Measurements from ENCODE around the gene CSKMT. TPM values are rescaled to one million over a fixed set of nuclear protein-coding genes. Genes with fewer than 3 reads are reported as not detected.
"Not testable (repeated sequence)": the region's sequence is repeated elsewhere in the genome, so short reads cannot be mapped to it uniquely, and the experiment has no call there.

Gene CSKMT
- total RNA-seq, 1 experiment from 2014 or later: 8.7 TPM

DNA sequence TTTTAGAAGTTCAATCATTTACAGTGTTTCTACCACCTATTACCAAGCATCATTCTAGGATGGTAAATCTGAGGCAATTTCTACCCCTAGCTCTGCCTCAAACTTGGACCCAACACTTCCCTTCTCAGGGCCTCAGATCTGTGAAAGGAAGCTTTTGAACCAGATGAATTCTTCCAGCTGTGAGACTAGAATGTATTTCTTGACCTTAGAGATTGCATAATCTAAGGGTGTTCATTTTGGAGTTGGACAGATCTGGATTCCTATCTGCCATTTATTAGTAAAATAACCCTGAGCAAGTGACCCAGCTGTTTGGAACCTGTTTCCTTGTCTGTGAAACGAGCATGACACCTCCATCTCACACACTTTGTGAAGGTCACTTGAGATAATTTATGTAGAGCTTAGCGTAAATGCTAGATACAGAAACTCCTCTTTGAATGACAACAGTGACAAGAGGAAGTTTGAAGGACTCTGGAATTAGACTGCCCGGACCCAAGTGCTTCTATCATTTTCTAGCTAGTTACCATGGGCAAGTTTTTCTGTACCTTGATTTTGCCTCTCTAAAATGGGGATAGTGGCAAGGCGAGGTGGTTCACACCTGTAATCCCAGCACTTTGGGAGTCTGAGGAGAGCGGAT, 8.2 kb upstream of the CSKMT start:
- no peak for DNase-seq (ENCODE audit: low spot score)

DNA sequence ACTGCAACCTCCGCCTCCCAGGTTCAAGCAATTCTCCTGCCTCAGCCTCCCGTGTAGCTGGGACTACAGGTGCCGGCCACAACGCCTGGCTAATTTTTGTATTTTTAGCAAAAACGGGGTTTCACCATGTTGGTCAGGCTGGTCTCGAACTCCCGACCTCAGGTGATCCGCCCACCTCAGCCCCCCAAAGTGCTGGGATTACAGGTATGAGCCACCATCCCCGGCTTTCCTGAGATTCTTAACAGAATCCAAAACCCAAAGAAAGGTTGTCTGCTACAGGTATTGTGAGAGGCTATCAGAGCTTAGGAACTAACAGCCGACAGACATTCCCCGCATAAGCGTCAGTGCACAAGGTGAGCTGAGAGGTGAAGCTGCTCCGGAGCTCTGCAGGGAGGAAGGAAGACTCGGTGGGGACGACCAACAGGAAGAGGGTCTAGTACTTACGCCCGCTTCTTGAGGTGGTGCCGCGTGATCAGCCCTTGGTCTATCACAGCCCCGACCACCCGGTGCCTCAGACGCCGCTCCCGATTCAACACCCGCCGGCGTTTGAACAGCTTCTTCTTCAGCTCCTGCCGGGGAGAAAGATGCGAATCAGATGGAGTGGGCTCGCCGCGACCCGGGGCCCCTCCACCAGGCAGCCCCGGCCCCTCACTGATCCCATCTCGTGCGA, 572 bp upstream of the CSKMT start:
- DNase-seq (ENCODE audit: low spot score): peak; percentile 59

DNA sequence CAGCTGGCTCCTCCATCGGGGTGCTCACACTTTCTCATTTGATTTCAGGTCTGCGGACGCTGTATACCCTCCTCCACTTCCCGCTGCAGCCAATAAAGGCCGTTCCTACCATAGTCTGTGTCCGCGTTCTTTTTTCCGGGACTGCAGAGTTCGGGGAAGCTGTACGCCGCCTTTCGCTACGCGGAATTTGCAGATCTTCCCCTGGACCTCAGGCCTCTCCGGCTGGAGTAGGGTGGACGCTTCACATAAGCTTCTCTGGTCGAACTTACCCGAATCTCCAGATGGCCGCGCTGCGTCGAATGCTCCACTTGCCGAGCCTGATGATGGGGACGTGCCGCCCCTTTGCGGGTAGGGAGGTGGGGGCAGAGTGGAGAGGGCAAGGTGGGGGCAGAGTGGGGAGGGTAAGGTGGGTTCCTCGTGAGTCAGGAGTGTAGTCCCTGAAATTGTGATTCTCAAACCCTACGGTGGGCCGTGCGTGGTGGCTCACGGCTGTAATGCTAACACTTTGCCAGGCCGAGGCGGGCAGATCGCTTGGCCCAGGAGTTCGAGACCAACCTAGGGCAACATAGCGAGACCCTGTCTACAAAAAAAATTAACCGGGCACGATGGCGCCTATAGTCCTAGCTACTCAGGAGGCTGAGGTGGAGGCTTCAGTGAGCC, 617 bp downstream of the CSKMT start:
- DNase-seq (ENCODE audit: low spot score): peak; percentile 14

DNA sequence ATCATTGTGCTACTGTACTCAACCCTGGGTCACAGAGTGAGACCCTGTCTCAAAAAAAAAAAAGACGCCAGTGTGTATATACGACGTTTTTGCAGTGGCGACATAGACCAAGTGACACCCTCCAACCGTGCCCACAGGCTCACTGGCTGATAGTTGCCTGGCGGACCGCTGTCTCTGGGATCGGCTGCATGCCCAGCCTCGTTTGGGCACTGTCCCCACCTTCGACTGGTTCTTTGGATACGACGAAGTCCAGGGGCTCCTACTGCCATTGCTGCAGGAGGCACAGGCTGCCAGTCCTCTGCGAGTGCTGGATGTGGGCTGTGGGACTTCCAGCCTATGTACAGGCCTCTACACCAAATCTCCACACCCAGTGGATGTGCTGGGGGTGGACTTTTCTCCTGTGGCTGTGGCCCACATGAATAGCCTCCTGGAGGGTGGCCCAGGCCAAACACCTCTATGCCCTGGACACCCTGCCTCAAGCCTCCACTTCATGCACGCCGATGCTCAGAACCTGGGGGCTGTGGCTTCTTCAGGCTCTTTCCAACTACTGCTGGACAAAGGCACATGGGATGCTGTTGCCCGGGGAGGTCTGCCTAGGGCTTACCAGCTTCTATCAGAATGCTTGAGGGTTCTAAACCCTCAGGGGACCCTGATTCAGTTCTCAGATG, 1.3 kb downstream of the CSKMT start:
- DNase-seq (ENCODE audit: low spot score): no peak

DNA sequence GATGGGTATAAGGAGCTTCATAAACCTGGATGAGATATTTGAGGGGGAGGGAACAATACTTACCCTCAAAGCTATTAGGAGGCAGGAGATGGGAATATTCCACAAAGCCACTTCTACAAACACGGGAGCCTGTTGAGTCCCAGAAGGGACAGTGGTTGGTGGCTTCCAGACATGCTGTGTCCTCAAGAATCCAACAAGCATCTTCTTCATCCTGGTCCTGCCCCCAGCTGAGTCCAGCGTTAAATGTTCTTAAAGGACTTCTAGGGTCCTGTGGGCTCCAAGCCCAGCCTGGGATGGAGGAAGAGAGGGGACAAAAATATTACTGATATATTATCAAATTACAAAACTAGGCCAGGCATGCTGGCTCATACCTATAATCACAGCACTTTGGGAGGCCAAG, 2.3 kb downstream of the CSKMT start:
- no peak for DNase-seq (ENCODE audit: low spot score)

DNA sequence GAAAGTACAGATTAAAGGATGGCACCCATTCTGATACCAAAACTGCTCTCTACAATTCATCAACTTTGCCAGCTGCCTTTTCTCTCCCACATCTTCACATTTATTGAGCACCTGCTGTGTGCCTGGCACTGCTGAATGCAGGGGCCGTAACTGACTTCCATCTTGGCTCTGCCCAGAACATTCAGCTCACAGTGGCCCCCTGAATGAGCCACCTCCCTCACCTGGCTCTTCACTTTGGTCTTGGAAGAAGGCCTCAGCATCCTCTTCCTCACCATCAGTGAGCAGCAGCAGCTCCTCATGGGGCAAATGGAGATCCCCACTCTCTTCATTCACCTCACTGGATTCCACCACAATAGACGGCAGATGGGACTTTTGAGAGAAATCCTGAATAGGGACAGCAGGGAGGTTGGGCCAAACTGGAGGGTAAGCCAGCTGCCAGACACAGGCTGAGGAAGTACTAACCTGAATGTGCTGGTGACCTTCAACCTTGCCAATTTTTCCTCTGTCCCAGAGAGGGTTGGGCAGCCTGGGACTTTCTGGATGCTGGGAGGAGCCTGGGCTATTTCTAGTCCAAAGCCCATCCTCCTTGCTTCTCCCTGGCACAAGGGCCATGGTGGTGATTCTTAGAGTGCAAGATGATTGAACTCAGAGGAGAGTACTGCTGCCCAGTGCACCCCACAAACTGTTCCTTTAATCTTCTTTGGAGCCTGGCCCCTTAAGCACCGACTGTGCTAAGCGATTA, 4.5 kb downstream of the CSKMT start:
- no peak for DNase-seq (ENCODE audit: low spot score)

DNA sequence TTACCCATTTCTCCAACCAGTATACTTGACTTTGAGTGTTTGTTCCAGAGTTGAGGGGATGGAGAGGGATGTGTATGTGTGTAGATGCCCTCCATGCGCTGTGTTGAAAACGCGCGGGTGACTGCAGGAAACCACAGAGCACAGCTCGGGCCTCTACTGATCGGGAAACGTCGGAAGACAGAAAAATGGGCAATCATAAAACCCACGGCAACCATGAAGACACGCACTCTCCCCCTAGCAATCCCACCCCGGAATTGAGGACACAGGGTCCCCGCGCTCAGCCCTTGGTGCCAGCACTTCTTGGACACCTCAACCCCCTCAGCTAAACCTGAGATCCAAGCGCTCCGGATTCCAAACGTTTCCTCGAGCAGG, 6.1 kb downstream of the CSKMT start:
- no peak for DNase-seq (ENCODE audit: low spot score)

DNA sequence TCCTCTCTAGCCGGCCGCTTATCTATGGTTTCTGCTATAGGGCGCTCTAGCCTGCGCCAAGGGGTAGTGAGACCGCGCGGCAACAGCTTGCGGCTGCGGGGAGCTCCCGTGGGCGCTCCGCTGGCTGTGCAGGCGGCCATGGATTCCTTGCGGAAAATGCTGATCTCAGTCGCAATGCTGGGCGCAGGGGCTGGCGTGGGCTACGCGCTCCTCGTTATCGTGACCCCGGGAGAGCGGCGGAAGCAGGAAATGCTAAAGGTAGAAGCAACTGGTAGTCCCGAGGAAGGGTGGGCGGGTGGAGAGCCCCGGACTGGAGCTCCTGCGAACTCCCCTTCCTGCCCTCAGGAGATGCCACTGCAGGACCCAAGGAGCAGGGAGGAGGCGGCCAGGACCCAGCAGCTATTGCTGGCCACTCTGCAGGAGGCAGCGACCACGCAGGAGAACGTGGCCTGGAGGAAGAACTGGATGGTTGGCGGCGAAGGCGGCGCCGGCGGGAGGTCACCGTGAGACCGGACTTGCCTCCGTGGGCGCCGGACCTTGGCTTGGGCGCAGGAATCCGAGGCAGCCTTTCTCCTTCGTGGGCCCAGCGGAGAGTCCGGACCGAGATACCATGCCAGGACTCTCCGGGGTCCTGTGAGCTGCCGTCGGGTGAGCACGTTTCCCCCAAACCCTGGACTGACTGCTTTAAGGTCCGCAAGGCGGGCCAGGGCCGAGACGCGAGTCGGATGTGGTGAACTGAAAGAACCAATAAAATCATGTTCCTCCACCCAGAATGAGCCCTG, 6.7 kb downstream of the CSKMT start, which contains the start of the genes LBHD1 and UQCC3:
Gene LBHD1 (minus strand): TSS at position 660 of the 782 bp plus-strand sequence. CDS start 2,236 bp downstream, outside the sequence.
Gene UQCC3 (plus strand): TSS at position 66 of the 782 bp plus-strand sequence. CDS start 73 bp downstream, at position 139.
- DNase-seq (ENCODE audit: low spot score): peak; percentile 86

DNA sequence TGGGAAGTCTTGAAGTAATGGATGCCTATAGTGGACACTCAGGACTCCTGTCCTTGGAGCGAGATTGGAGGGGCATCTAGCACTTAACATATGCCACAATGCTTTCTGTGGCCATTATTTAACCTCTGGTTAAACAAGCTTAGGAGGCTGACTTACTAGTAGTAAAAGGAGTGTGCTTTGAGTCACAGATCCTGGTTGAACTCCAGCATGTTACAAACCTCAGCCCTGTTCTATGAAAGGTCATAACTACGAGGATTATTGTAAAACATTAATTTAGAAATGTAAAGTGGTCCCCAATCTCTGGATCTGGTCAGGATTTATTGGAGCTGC, 8.0 kb downstream of the CSKMT start:
- no peak for DNase-seq (ENCODE audit: low spot score)

DNA sequence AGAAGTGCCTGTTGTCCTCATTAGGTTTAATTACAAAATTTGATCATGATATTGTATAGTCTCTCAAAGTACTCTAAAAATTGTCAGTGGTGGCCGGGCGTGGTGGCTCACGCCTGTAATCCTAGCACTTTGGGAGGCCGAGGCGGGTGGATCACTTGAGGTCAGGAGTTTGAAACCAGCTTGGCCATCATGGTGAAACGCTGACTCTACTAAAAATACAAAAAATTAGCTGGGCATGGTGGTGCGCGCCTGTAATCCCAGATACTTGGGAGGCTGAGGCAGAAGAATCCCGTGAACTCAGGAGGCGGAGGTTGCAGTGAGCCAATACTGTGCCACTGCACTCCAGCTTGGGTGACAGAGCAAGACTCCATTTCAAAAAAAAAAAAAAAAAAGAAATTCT, 10.3 kb downstream of the CSKMT start:
- not testable (repeated sequence) for DNase-seq (ENCODE audit: low spot score)

DNA sequence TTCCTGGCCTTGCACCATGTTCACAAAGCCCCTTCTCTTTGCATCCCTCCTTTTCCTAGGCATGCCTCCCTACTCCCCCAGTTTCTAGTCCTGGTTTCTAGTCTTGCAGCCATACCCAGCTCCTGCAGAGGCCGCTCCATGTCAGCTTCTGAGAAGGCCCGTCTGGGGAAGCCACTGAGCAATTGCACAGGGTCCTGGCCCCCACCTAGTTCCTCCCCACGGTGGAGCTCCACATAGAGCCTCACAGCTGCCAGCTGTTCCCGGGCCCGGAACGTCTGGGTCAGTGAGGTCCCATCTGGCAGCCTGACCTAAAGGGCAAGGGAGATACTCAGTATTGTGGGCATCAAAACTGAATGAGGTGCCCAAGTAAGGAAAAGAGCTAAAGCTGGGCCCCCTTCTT, 11.6 kb downstream of the CSKMT start:
- no peak for DNase-seq (ENCODE audit: low spot score)

DNA sequence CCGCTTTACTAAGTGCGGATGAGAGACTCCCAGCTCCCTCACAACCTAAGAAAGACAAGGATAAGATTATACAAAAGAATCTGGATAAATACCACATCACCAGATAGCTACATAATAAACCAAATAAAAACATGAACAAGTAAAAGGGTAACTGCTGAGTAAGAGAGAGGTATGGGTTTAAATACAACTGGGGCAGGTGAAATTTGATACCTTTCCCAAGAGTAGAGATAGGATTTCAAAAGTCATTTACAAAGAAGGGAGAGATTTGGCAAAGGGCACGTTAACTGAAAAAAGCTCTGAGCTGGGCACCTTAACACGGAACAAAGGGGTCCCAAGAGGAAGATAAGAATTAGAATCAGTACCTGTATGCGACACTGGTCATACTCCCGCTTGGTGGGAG, 12.0 kb downstream of the CSKMT start:
- DNase-seq (ENCODE audit: low spot score): no peak

DNA sequence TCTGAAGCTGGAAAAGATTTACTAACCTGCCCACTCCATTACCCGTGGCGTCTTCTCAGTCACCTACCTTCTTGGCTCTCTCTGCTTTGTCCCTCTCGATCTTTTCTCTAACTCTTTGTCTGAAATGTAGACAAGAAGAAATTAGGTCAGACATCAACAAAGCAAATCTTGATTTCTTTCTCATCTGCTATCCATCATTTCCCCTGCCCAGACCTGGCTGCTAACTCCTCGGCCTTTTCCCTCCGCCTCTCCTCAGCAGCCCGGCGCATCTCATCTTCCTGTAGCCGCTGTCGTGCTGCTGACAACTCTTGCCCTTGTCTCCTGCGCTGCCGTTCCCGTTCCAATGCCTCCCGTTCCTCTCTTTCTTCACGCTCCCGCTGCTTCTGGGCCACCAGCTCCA, 12.6 kb downstream of the CSKMT start:
- no peak for DNase-seq (ENCODE audit: low spot score)

DNA sequence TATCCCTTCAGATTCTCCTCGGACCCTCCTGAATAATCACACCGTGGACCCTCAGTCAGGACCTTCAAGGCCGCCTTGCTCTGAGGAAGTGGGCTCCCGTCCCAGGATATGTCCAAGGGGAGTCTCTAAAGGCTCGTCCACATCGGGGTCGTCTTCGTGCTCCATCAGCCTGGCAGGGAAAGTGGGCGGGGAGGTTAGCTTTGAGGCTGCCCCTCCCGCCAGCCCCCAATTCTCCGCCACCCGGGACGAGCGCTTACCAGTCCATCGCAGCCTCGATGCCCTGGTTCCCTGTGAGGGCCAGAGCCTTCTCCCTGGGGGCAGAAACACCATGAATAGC, 13.3 kb downstream of the CSKMT start:
- DNase-seq (ENCODE audit: low spot score): no peak

DNA sequence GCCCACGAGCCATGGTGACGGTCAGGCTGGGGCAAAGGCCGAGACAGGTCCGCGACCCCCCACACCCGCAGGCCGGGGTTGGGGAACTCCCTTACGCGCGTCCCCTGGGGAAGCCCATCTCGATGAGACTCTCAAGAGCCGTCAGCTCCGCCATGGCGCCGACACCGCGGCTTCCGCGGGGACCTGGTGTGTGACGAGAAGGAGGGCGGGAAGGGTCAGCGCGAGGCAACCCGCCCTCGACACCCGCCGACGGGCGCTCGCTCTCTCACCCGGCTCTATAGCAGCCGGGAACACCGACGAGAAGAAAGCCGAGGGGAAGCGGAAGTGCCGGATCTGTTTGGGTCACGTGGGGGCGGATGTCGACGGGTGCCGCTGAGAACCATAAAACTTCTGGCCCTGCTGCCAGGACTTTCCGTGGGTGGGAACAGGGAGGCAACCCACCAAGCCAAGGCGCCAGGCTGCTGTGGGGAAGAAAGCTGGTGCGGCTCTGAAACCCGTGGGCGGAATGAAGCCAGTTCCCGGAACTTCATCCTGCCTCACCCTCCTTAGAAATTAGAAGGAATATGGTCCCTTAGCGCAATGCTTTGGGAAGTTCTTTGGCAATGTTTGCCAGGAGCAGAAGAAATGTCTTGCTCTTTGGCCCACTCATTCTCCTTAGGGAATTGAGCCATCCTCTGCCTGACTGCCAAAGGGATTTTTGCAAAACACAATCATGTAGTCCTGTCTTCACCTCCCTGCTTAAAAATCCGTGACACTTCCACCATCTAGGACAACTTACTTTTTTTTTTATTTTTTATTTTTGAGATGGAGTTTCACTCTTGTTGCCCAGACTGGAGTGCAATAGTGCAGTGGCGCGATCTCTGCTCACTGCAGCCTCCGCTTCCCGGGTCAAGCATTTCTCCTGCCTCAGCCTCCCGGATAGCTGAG, 13.9 kb downstream of the CSKMT start, which contains the start of gene UBXN1:
Gene UBXN1 (minus strand): TSS at position 304 of the 927 bp plus-strand sequence. CDS start 150 bp downstream, at position 154.
- peak; percentile 76 for DNase-seq (ENCODE audit: low spot score)

DNA sequence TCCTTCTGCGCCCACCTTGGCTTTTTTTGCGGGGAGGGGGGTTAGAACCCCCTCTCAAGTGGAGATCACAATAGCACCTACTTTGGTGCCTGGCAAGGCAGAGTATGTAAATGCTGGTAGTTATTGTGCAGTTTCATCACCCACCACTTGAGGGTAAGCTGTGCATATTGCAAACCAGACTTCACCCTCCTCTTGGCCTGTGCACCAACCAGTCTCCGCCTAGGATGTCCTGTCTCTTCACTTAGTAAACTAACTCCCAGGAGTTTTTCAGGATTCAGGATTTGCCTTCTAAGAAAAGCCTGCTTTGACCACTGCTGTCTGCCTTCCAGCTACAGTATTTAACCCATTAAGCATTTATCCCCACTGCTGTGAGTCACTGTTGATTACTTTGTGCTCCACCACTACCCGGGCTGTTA, 15.7 kb downstream of the CSKMT start:
- DNase-seq (ENCODE audit: low spot score): peak; percentile 79

DNA sequence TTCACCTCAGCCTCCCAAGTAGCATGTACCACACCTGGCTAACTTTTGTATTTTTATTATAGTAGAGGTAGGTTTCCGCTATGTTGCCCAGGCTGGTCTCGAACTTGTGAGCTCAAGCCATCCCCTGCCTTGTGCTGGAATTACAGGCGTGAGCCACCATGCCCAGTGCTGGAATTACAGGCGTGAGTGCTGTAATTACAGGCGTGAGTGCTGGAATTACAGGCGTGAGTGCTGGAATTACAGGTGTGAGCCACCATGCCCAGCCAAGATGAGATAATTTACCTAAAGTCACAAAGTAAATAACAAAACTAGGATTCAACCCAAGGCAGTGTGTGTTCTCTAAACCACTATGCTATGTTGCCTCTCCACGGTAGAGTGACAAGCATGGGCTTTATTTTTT, 17.4 kb downstream of the CSKMT start:
- DNase-seq (ENCODE audit: low spot score): no peak

DNA sequence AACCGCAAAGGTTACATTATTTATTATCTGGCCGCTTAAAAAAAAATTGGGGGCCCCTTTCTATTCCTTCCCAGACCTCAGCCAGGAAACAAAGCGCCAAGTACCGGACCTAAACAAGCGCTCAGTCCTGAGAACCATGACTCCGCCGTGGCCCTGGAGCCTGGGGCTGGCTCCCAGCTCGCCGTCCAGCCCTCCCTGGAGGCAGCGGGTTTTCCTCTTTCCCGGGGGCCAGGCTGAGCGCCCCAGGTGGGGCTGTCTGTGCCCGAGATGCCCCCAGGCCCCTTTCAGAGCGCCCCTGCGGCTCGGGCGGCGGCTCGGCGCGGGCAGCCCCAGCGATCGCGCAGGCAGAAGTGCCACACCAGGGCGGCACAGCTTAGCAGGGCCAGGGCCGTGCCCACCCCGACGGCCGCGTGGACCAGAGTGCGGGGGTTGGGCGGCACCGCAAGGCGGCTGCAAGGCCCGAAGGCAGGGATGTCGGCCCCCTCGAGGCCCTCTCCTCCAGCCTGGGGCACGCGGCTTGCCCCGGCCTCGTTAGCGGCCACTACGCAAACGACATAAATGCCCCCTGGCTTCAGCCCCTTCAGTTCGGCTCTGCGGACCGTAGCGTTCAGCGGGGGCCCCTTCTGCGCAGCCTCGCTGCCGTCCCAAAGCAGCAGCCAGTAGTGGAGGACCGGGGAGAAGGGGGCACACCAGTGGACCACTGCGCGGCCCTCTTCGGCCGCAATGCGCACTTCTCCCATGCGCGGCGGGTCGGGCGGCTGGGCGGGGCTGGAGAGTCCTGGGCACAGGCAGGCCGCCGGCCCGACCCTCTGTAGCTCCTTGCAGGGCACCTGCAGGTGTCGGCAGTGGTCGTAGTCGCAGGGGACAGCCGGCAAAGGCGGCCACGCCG, 22.6 kb downstream of the CSKMT start:
- no peak for DNase-seq (ENCODE audit: low spot score)

DNA sequence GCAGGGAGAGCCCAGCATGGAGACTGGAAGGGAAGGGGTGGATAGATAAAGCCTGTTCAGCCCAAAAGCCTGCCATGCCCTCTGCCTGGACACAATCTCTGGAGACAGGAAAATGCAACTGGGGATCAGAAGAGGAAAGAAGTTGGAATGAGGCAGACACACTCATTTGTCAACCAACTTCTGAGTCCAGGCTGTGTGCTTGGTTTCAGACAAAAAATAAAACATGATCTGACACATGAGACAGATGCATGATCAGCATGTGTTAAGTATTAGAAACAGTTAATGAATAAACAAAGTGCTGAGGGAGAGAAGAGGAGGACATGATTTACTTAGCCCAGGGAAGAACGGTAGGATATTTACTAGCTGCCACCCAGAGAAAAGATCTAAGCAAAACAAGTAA, 23.4 kb downstream of the CSKMT start:
- no peak for DNase-seq (ENCODE audit: low spot score)

Data from A172 (cell line).